GM21526 (cell line): ENCODE results near the gene LMAN2L.

Experiments used
- ATAC-seq: cut with Tn5 transposase; IDR thresholded peaks from one replicate; pipeline ENCODE4 v1.9.1; 2021; ENCODE audit warnings: moderate library complexity; ENCODE audit not compliant: unreplicated experiment, low FRiP score

The LMAN2L gene

DNA sequence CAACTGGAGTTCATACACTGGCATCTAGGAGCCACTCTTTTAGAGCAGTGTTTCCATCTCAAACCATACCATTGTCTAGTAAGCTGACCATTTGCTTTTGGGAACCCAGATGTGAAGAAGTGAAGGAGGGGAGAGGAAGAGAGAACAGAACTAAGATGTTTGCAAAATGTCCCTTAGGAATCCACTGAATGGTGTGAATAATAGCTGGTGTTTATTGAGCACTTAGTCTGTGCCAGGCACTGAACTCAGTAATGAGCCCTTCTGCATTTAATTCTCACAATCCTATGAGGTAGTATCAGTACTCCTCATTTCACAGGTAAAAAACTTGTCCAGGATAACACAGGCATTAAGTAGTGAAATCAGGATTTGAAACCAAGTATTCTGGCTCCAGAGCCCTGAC lies 23.5 kb downstream of the LMAN2L start:
- no peak for ATAC-seq

DNA sequence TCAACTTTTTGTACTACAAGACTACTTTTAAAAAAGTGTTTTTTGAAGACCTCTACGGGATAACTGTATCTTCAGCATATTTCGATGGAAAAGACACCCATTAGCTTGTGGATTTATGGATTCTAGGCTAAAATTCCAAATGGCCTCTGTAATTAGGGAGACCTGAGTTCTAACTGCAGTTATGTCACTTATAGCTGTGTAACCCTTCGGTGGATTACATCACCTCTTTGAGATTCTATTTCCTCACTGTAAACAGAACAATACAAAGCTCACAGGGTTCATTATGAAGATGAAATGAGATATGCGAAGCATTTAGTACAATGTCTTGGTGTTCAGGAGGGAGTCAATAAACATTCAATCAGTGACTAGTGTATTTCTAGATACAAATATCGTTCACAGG lies 24.2 kb downstream of the LMAN2L start:
- no peak for ATAC-seq

- ATAC-seq = no peak
Measured at GRCh38 chr2:96710985-96711384, 28.9 kb downstream of the LMAN2L start.

DNA sequence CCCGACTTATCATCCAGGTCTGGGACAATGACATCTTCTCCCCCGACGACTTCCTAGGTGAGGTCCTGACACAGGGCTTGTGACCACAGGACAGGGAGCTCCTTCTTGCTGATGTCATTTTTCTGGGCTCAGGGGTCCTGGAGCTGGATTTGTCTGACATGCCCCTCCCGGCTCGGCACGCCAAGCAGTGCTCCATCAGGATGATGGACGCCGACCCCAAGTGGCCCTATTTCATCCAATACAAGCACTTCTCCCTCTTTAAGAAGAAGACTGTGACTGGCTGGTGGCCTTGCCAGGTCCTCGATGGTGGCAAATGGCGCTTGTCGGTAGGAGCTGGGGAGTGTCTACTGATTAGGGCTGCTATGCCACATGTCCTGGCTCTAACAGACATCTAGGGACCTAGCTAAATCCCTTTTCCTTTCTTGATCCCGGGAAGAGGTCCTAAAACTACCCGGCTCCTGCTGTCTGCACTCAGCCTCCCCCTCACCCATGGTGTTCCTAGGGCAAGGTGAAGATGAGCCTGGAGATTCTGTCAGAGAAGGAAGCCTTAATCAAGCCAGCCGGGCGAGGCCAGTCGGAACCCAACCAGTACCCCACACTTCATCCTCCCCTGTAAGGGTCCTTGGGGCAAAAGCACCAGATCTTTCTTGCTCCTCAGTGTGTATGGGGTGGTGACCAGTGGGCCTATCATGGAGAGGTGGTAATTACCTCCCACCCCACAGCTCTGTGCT lies 36.7 kb downstream of the LMAN2L start:
- ATAC-seq = no peak

- ATAC-seq = no peak
Measured at GRCh38 chr2:96702098-96702785, 37.6 kb downstream of the LMAN2L start.

DNA sequence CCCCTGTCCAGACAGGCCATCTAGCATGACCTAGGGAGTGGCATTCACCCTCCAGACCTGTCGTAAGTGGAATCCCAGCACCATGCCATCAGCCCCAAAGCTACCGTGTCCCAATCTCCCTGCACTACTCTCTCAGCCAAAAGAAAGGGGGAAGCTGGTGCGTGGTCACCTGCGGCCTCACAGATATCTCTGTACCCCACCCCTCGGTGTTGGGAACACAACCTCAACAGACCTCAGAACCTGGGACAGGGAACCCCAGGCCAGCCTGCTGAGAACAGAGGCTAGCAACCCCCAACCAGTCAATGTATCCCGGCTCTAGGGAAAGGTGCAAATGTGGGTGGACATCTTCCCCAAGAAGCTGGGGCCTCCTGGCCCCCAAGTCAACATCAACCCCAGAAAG lies 38.2 kb downstream of the LMAN2L start:
- ATAC-seq = no peak

DNA sequence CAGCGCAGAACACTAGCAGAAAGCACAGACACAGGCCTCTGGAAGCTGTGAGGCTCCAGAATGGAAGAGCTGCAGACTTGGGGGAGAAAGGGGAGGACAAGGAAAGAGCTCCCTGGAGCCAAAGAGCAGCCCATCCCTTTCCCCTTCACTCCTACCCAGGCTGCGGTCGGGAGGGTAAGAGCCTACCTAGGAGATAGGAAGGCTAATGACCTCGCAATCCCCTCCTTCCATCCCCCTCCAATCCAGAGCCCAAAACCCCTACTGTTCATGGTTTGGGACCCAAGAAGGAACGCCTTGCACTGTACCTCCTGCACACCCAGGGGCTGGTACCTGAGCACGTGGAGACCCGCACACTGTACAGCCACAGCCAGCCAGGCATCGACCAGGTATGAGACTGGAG lies 39.8 kb downstream of the LMAN2L start:
- ATAC-seq = no peak

- no peak for ATAC-seq
Measured at GRCh38 chr2:96699621-96700020, 40.2 kb downstream of the LMAN2L start.

DNA sequence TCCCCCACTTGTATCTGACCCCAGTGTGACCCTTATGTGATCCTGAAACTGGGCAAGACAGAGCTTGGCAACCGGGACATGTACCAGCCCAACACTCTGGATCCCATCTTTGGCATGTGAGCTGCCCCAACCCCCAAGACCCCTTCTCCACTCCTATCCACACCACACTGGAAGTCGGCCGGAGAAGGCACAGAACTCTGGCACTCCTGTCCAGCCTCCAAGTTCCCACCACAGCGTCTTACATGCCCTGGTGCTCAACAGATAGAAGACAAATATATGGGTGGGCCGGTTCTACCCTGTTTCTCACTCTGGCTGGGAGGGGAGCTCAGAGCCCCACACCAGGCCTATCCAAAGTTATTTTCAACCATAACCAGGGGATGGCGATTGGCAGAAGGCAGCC lies 40.8 kb downstream of the LMAN2L start:
- no peak for ATAC-seq

- no peak for ATAC-seq
Measured at GRCh38 chr2:96698221-96698861, 41.5 kb downstream of the LMAN2L start.

GRCh38 chr2:96697476-96697875 lies 42.4 kb downstream of the LMAN2L start:
- ATAC-seq = no peak

DNA sequence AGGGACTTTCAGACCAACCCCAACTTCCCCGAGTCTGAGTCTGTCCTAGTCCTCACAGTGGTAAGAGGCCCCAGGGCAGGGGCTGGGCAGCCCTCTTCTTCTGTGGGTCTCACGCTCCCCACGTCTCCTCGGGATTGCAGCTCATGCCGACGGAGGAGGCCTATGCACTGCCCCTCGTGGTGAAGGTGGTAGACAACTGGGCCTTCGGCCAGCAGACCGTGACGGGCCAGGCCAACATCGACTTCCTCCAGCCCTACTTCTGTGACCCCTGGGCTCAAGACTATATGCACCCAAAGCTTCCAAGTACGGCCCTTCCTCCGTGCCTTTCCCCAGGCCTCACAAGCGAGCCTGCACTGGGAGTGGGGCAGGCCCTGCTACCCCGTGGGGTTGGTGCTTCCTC lies 44.3 kb downstream of the LMAN2L start:
- ATAC-seq = no peak

DNA sequence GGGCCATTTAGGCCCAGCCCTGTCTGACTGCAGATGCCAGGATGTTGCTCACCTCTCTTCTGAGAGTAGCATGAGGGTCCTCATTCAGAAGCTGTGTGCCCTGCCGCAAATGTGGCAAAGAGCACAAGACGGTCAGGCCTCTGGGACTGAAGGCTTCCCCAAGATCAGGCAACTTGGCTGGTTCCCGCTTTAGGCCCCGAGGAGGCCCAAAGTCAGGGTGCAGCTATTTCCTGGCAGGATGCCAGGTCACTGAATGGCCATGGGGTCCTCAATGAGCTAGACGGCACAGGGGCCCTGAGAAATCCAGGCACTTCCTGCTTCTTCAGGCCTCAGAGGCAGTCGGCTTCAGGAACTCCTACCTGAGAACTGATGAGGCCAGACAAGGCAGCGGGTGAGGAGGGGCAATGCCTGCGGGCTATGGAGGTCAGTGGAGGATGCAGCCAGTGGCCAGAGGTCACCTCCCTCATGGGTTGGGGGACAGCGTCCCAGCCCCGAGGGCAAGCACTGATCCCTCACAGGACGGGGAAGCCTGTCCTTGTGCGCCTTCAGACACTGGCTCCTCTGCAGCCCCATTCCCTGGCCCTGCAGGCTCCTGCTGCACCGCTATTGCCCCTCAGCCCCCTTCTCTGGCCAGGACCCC lies 44.9 kb downstream of the LMAN2L start:
- no peak for ATAC-seq

DNA sequence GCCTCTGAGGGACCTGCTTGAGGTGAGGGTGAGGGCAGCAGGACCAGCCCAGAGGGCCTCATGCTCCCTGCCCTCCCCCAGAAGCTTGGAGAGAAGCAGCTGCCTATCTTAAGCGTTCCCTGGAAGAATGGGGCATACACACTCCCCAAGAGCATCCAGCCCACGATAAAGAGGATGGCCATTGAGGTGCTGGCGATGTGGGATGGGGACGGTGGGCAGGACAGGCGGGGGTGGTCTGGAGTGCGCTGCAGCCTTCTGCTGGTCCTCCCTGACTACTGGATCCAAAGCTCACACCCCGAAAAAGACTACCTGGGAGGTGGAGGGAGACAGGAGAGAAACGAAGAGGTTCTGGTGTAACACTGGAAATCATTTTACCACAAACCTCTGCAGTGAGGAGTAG lies 45.6 kb downstream of the LMAN2L start:
- ATAC-seq = no peak

DNA sequence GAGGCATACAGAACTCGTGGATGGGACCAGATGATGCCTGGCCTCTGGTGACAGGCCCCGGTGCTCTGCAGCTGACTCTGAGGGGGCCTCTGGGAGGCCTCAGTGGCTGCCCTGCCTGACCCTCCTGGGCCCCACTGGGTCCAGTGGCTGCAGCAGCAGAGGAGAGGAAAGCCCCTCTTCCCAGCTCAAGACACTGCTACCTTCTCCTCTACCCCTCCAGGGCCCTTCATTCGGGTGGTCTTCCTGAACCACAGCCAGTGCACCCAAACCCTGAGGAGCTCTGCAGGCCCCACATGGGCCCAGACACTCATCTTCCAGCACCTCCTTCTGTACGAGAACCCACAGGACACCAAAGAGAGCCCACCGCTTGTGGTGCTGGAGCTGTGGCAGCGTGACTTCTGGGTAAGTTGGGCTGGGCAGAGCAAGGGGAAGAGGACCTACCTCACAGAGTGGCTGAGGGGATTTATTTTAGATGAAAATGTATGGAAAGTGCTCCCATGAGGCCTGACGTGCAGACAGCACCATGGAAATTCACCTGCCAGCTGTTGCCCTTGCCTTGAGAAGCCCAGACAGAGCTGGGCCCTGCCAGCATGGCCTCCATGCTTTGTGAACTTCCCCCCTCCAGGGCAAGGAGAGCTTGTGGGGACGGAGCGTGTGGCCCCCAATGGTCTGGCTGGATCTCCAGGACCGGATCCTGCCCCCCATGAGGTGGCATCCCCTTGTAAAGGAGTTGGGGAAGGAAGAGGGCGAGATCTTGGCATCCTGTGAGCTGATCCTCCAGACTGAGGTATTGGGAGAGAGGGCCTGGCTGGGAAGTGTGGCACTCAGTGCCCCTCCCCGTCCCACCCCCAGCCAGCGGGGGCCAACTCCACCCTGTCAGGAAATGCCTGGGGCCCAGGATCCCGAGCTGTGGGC lies 46.3 kb downstream of the LMAN2L start:
- ATAC-seq = no peak

- ATAC-seq = no peak
Measured at GRCh38 chr2:96692094-96692971, 47.5 kb downstream of the LMAN2L start.

DNA sequence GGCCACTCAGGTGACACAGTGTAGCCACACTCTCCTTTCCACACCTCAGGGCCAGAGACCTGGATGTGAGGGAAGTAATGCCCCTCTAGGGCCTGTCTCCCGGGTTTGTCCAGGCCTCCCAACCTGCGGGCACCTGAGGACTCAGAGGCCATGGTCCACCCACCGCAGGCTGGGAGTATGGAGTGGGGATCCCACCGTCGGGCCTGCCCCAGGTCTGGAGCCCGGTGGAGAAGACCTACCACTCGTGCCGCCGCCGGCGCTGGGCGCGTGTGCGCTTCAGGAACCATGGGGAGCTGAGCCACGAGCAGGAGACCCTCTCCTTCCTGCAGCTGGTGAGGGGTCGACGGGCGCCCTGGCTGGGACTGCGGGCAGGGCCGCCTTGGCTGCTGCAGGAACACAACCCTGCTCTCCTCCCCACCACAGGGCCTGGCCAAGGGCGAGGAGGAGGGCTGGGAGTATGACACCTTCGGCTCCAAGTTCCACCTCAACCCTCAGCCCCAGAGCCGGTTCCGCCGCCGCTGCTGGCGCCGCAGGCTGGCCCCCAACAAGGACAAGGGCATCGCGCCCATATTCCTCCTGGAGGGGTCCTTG lies 48.7 kb downstream of the LMAN2L start:
- ATAC-seq = no peak

GRCh38 chr2:96690306-96691021 lies 49.4 kb downstream of the LMAN2L start:
- ATAC-seq = no peak
